HepG2 (cell line): Measurements from ENCODE around the gene PLSCR3. TPM values are rescaled to one million over a fixed set of nuclear protein-coding genes. Genes with fewer than 3 reads are reported as not detected.

ENCODE experiments used
- ATAC-seq: fragments of 200-7000 bp; cut with Tn5 transposase; 3 replicates; pipeline ENCODE4 v1.9.1; 2020; ENCODE audit warnings: mild to moderate bottlenecking, moderate library complexity
- BruUV-seq: library from RNA; stranded (reverse); fragments of 400-500 nt; replicated peaks from 2 replicates; lab custom pipeline; 2021; lab: Mats Ljungman, UMichigan
- CTCF ChIA-PET: fragments of 300-600 bp; formaldehyde crosslinking; extraction: SDS; loops from one replicate; lab custom pipeline; 2021; ENCODE audit warnings: low total read pairs, inconsistent platforms, low intra/inter-chr PET ratio; lab: Yijun Ruan, JAX
- POLR2A ChIA-PET: fragments of 350-600 bp; sonication (Branson Sonifier 250); formaldehyde crosslinking; loops from one replicate; lab custom pipeline; 2020; ENCODE audit warnings: antibody characterized with exemption, inconsistent platforms; lab: Yijun Ruan, JAX
- DNase-seq: peaks from one replicate; pipeline ENCODE4 v3.0.0-alpha.2; 2015; ENCODE audit warnings: low spot score
- FAIRE-seq: peaks from 3 replicates; lab custom pipeline; 2011; peaks lifted over from hg19 to GRCh38; lab: Jason Lieb, UNC
- H2AFZ ChIP-seq: one replicate; pipeline ENCODE4 v1.6.1; 2011; ENCODE audit warnings: low read length, inconsistent platforms
- H3K27ac ChIP-seq: fragments of 300-600 bp; 3 replicates; pipeline ENCODE4 v1.8.0; 2011; ENCODE audit warnings: mixed run types, mild to moderate bottlenecking, mixed read lengths, low read length, inconsistent platforms; ENCODE audit not compliant: insufficient read depth; ENCODE audit errors: extremely low read length
- H3K27me3 ChIP-seq, 2 experiments: fragments of 200-600 bp in 1 of 2; 2 replicates in 1 of 2; 3 replicates in 1 of 2; pipeline versions ENCODE4 v1.6.0 to v1.8.0; 2011; ENCODE audit warnings: low read length in 2 of 2, mild to moderate bottlenecking in 2 of 2, moderate library complexity in 2 of 2, inconsistent platforms in 1 of 2; ENCODE audit not compliant: insufficient read depth in 2 of 2, control insufficient read depth in 1 of 2
- H3K36me3 ChIP-seq, 2 experiments: fragments of 200-600 bp in 1 of 2; replicated peaks in 1 of 2; 2 replicates in 1 of 2; 3 replicates in 1 of 2; pipeline versions ENCODE4 v1.5.1 to v1.8.0; 2011; ENCODE audit warnings: low read length in 2 of 2, inconsistent platforms in 1 of 2; ENCODE audit not compliant: insufficient read depth in 2 of 2, control insufficient read depth in 1 of 2
- H3K4me1 ChIP-seq: 2 replicates; pipeline ENCODE4 v1.5.1; 2012; ENCODE audit warnings: low read length, inconsistent platforms; ENCODE audit not compliant: insufficient read depth
- H3K4me2 ChIP-seq: 2 replicates; pipeline ENCODE4 v1.6.0; 2011; ENCODE audit warnings: low read depth, low read length, inconsistent platforms
- H3K4me3 ChIP-seq, 3 experiments: fragments of 200-600 bp in 1 of 3; sonication (generic), shearing (Covaris generic) in 1 of 3; replicated peaks in 1 of 3; 2 replicates each; pipeline ENCODE4 v1.5.1; 2011 to 2016; ENCODE audit warnings: low read length in 3 of 3, inconsistent platforms in 2 of 3, low read depth in 2 of 3, mild to moderate bottlenecking in 2 of 3, control low read depth in 1 of 3, mixed read lengths in 1 of 3; ENCODE audit not compliant: insufficient read depth in 1 of 3
- H3K79me2 ChIP-seq: one replicate; pipeline ENCODE4 v1.6.1; 2011; ENCODE audit warnings: low read length, inconsistent platforms; ENCODE audit not compliant: insufficient read depth
- H3K9ac ChIP-seq: 2 replicates; pipeline ENCODE4 v1.6.0; 2011; ENCODE audit warnings: mild to moderate bottlenecking, low read depth, low read length, inconsistent platforms; ENCODE audit not compliant: insufficient read depth
- H3K9me3 ChIP-seq: 2 replicates; pipeline ENCODE4 v1.5.1; 2012; ENCODE audit warnings: mild to moderate bottlenecking, low read length
- H4K20me1 ChIP-seq: 2 replicates; pipeline ENCODE4 v1.6.0; 2011; ENCODE audit warnings: inconsistent platforms, mild to moderate bottlenecking, low read length, moderate library complexity; ENCODE audit not compliant: insufficient read depth
- ATF1 ChIP-seq: IDR thresholded peaks from 2 replicates; pipeline ENCODE4 v1.6.1; 2016; ENCODE audit warnings: mild to moderate bottlenecking, control low read depth
- FOXO4 ChIP-seq: sonication (generic); formaldehyde crosslinking; conservative IDR thresholded peaks from 2 replicates; pipeline ENCODE4 v1.8.1; 2023; ENCODE audit warnings: missing genetic modification reagents
- HNRNPLL ChIP-seq: fragments of 200-400 bp; formaldehyde crosslinking; IDR thresholded peaks from 2 replicates; pipeline ENCODE4 v1.6.1; 2017; ENCODE audit warnings: mild to moderate bottlenecking, low read depth, low read length; ENCODE audit not compliant: poor library complexity, severe bottlenecking
- MTERF4 ChIP-seq: sonication (generic); formaldehyde crosslinking; IDR thresholded peaks from 2 replicates; pipeline ENCODE4 v1.8.0; 2023; ENCODE audit warnings: mild to moderate bottlenecking, missing genetic modification reagents
- PCBP1 ChIP-seq: fragments of 200-400 bp; formaldehyde crosslinking; IDR thresholded peaks from 2 replicates; pipeline ENCODE4 v1.6.1; 2017; ENCODE audit warnings: mild to moderate bottlenecking, low read depth, low read length, borderline replicate concordance
- PCBP2 ChIP-seq: fragments of 200-400 bp; formaldehyde crosslinking; optimal IDR thresholded peaks from 2 replicates; pipeline ENCODE3; 2018; ENCODE audit warnings: low read length, low read depth; ENCODE audit not compliant: poor library complexity, severe bottlenecking
- WGBS: methylation state at CpG from one replicate; pipeline ENCODE4 v1.1.6; 2017; ENCODE audit warnings: low lambda C conversion rate; 5-methylcytosine and 5-hydroxymethylcytosine counted together
- in situ Hi-C: cut with HindIII; loops from 2 replicates; pipeline ENCODE4 v1.10.0; 2017; ENCODE audit warnings: low pct_unique_long_range_greater_than_20kb; ENCODE audit not compliant: extremely low pct_ligation_motif_present
- intact Hi-C: fragments of 100-400 bp; cut with micrococcal nuclease; formaldehyde crosslinking; loops from one replicate; pipeline ENCODE4 v1.10.0; 2022; ENCODE audit not compliant: unreplicated experiment
- polyA plus RNA-seq, 8 experiments: library from polyadenylated mRNA; depleted of rRNA in 3 of 8; stranded (reverse) in 7 of 8; unstranded in 1 of 8; fragments of >200 nt; fragmentation: Illumina TruSeq in 4 of 8; extraction: Trizol in 4 of 8; gene quantifications; 2 replicates each; pipeline versions ENCODE4 v1.2.1 to v1.2.3, GENCODE V29; 2011 to 2016; ENCODE audit warnings: low read depth in 4 of 8, missing spikeins in 1 of 8, mixed read lengths in 1 of 8; ENCODE audit not compliant: insufficient read depth in 1 of 8
- total RNA-seq, 5 experiments: library from RNA; depleted of rRNA; stranded (reverse); fragments of >200 nt; fragmentation: Illumina TruSeq; extraction: Trizol; gene quantifications; 2 replicates each; pipeline ENCODE4 v1.2.3, GENCODE V29; 2016; ENCODE audit warnings: low read depth in 1 of 5

The PLSCR3 gene
- total and polyA plus RNA-seq, 2 of the 13 experiments (the other 11 are each of a cell fraction or from before 2014, with no cell fraction given) = 5.6 to 6.2 TPM

DNA sequence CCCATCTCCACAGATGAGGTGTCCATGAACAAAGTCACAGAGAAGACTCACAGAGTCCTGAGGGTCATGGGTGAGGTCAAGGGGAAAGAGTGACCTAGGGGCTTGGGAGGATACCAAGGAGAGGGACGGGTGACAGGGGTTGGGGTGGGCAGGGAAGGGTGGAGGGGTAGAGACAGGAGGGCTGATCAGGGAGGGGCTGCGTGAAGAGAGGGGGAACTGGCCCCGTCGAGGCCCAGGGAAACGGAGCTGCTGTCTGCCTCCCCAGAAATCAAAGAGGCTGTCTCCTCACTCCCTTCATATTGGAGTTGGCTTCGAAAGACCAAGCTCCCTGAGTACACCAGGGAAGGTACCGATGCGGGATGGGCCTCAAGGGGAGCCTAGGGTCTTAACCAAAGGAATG is 38.8 kb downstream of the PLSCR3 start:
- Histone ChIP-seq H3K9me3 (no peaks in the 10 kb centered on the region), H3K4me2 (no peak overlapping the region), H3K79me2 (no peaks in the 10 kb centered on the region), H3K4me3 (no peak overlapping the region), H3K27ac (no peak overlapping the region), H2AFZ (no peak overlapping the region), H3K4me1 (peaks cover 26% of the 10 kb centered on the region), H3K36me3 (no peaks in the 10 kb centered on the region), H3K27me3 (peaks cover 0 to 11% of the 10 kb centered on the region in 2 experiments; a peak in 2 of 5 replicates), H4K20me1 (no peaks in the 10 kb centered on the region), H3K9ac (no peak overlapping the region)
- CTCF ChIA-PET = interaction anchor here (0.9 to 2.0 kb wide), 3 partner anchors 44 to 204 kb away, joined by 3 to 11 read pairs (median 5); no protein-coding TSS in a partner anchor
- DNase-seq (no peak), FAIRE-seq (no peak), ATAC-seq (no peak)
- intact Hi-C loops (loop anchor here (5.0 to 10.0 kb wide), 4 partner anchors 47 to 209 kb away; partner anchors contain the start of genes POLR2A, SENP3, SLC35G6 and TMEM256), in situ Hi-C loops (loop anchor here (5.0 kb wide), 1 partner anchor 82 kb away; the partner anchor contains the start of genes FGF11 and TMEM102)
- TF ChIP-seq HNRNPLL = no peak
- TF ChIP-seq PCBP2 = peak; percentile 79
- 0 out of 2 replicates have a peak, but pooled peaks have one; percentile 21 for TF ChIP-seq MTERF4 (CRISPR knock-in tag)
- TF ChIP-seq FOXO4 (CRISPR knock-in tag) = no peak
- TF ChIP-seq ATF1 (CRISPR knock-in tag) = no peak
- peak; percentile 14; the same call in 1 of the 2 replicates for TF ChIP-seq PCBP1
- POLR2A ChIA-PET = interaction anchor here (1.0 to 7.0 kb wide), 6 partner anchors 26 to 229 kb away, joined by 3 to 44 read pairs (median 4); partner anchors contain the start of genes CHRNB1, MPDU1, NEURL4 and POLR2A
- 59% methylated on average over 8 of the region's 8 CpGs for WGBS
- no TSS peak for BruUV-seq
